GM13976 (cell line): ENCODE data around the gene SPINK1.
"Not testable (repeated sequence)": the region's sequence is repeated elsewhere in the genome, so short reads cannot be mapped to it uniquely, and the experiment has no call there.

Source experiments
- DNase-seq: peaks from one replicate; pipeline ENCODE4 v3.0.0; 2012; ENCODE audit warnings: low spot score
- CTCF ChIP-seq: IDR thresholded peaks from 2 replicates; pipeline ENCODE4 v1.5.1; 2012; ENCODE audit warnings: borderline replicate concordance, mild to moderate bottlenecking; ENCODE audit not compliant: insufficient read depth; ENCODE audit errors: extremely low read depth, missing control alignments, control extremely low read depth
- in situ Hi-C: fragments of 300-500 bp; cut with MboI; formaldehyde crosslinking; loops from one replicate; pipeline ENCODE4 v1.12.0; 2022; ENCODE audit warnings: low sequenced_read_pairs, mixed read lengths, inconsistent platforms; ENCODE audit not compliant: unreplicated experiment

Gene SPINK1

DNA sequence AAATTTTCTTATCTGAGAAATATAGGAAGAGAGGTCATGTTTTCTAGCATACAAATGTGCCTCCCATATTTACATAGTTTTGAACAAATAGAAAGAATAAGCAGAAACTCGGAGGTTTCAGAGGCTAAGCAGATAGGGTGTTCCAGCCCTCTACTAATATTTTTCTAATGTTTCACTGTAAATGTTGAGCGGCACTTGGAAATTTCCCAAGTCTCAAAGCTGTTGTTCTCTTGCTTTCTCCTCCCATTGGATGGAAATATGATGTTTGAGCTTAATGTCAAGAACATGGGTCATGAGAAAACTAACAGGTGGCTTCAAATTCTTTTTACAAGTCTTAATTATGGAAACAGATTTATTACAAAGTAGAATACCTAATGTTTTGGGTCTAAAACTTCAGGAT, 5.1 kb downstream of the SPINK1 start:
- TF ChIP-seq CTCF: no peak
- no peak for DNase-seq
- in situ Hi-C loops: loop anchor here (10.0 kb wide), 1 partner anchor 202 kb away; no protein-coding TSS in a partner anchor

DNA sequence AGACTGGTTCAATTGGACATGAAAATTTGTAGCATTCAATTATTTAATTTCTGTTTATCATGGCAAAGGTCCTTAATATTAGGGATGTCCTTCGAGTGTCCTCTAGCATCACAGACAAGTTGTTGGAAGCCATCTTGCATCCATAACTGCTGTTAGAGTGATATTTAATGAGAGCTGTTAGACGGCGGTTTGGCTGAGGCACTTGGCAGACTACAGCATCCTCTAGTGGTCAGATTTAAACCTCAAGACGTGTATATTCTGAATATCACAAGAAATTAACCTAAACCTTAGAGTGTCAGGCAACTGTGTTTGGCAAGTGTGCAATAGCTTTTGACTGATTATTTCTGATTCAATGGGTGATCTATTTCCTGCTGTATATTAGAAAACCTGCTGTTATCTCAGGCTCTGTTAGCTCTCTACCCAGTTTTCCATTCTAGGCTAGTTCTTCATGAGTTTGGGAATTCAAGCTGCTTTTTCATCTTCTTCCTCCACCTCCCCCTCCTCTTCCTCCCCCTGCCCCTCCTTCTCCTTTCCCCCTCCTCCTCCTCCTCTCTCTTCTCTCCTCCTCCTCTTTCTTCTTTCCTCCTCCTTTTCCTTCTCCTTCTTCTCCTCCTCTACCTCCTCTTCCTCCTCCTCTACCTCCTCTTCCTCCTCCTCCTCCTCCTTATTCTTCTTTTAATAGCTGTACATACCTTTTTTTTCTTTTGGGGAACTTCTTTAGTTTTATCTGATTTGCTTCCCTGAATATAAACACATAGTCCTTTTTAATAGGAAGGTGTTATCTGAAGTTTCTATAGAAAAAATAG, 8.6 kb downstream of the SPINK1 start:
- in situ Hi-C loops: loop anchor here (10.0 kb wide), 1 partner anchor 198 kb away; no protein-coding TSS in a partner anchor

GRCh38 chr5:147822222-147822621, 9.2 kb downstream of the SPINK1 start:
- in situ Hi-C loops: loop anchor here (10.0 kb wide), 1 partner anchor 197 kb away; no protein-coding TSS in a partner anchor
- not testable (repeated sequence) for DNase-seq

More for the DNA sequence above, 8.6 kb downstream of the SPINK1 start:
- DNase-seq: peak; percentile 29
- peak; percentile 67 for TF ChIP-seq CTCF

DNA sequence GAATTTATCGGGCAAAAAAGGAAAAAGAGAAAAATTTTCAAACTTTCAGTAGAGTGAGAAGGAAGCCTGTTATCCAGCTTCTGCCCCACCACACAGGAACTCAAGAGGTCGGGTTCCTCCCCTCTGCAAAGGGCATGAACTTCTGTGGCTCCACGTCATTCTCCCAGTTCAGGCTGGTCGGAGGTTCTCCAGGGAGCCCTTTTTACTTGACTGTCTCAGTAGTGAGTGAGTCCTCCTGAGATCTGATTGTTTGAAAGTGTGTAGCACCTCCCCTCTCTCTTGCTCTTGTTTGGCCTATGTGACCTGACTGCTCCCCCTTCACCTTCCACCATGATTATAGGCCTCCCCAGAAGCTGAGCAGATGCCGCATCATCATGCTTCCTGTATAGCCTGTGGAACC, 9.7 kb downstream of the SPINK1 start:
- no peak for TF ChIP-seq CTCF
- DNase-seq: no peak
- in situ Hi-C loops: loop anchor here (10.0 kb wide), 1 partner anchor 197 kb away; no protein-coding TSS in a partner anchor

- no peak for DNase-seq
- TF ChIP-seq CTCF: no peak
- in situ Hi-C loops: no loop called here
Measured at GRCh38 chr5:147819261-147819770, 12.2 kb downstream of the SPINK1 start.

GRCh38 chr5:147818290-147818689, 13.2 kb downstream of the SPINK1 start:
- DNase-seq: no peak
- no peak for TF ChIP-seq CTCF
- in situ Hi-C loops: no loop called here

DNA sequence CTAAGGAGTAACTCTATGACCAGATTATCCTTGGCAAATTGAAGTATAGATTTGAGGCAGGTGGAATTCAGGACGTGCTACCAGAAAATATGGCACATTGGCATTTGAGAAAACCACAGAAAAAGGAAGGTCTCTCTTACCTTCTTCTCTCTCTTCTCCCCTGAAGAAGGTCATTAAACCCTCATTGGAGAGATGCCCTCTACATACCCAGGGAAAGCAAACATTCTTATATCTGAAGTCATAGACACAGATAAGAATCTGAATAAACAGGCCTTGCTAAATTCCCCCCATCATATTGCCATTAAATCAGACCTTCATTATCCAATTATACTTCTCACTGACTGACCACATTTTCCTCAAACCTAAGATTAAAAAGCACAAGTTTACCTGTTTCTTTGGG, 17.8 kb downstream of the SPINK1 start:
- no peak for DNase-seq
- TF ChIP-seq CTCF: no peak
- in situ Hi-C loops: no loop called here
